ENCODE data around the gene RMND5B. TPM values are rescaled to one million over a fixed set of nuclear protein-coding genes. Genes with fewer than 3 reads are reported as not detected.
"Not testable (repeated sequence)": the region's sequence is repeated elsewhere in the genome, so short reads cannot be mapped to it uniquely, and the experiment has no call there.

RMND5B gene
- total RNA-seq, 1 experiment from 2014 or later = 17.6 TPM

- DNase-seq (ENCODE audit: low read depth) = no peak
Observed at GRCh38 chr5:178170455-178170854, 39.6 kb downstream of the RMND5B start.

DNA sequence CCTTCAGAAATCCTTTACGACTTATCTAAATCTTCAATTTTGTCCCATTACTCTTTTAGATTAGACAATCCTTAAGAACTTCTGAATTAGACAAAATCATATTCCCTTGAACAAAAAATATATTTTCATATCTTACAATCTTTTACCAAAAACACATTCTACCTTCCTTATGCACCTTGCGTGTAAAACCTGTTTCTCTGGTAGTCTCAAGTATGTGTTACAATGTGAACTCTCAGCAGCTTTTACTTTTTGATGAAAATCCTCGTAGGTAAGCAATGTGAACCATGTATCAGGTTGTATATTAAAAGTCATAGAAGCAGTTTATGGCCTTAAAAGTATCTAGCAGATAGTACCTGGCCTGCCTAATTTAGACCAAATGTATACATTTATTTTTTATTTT, 43.6 kb downstream of the RMND5B start:
- DNase-seq (ENCODE audit: low read depth) = no peak

GRCh38 chr5:178176791-178177190, 46.0 kb downstream of the RMND5B start:
- DNase-seq (ENCODE audit: low read depth) = no peak

DNA sequence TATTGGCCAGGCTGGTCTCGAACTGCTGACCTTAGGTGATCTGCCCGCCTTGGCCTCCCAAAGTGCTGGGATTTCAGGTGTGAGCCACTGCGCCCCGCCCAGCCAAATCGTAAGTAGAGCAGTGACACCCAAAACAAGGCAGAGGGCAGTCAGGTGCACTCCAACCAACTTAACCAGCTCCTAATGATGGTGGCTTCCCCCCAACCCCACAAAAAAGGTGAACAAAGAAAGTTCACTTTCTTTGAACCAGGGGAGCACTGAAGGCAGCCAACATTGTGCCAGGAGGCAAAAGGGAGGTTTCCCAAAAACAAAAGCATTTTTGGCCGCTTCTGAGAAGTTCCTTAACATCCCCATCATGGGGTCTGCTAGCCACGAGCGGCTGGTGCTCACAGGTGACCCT, 46.8 kb downstream of the RMND5B start:
- no peak for DNase-seq (ENCODE audit: low read depth)

DNA sequence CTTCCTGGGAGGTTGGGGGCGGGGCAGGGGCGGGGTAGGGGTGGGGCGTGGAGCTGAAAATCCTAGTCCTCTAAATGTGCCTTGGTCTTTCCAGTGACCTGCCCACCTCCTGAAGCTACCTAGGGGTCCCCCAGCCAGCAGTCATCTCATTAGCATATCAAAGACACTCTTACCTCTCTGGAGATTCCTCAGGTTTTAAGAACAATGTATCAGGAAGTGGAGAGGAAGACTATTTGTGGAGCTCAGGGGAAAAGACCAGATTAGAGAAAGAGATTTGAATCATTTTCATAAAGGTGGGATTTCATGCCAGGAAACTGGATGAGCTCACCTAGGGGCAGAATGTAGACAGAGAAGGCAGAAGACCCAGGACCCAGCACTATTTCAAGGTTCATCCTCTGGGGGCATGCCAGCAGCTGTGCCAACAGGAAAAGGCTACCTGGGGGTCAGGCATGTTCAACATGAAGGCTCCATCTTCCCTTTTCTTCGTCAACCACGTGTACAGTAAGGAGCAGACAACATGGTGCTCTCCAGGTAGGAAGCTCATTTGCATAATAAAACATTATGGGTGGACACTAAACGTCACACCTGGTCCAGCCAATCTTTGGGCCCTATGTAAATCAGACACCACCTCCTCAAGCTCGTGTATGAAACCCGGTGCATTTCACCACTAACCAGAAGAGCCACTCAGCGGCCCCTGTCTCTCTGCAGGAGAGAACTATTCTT, 49.5 kb downstream of the RMND5B start:
- DNase-seq (ENCODE audit: low read depth) = no peak

DNA sequence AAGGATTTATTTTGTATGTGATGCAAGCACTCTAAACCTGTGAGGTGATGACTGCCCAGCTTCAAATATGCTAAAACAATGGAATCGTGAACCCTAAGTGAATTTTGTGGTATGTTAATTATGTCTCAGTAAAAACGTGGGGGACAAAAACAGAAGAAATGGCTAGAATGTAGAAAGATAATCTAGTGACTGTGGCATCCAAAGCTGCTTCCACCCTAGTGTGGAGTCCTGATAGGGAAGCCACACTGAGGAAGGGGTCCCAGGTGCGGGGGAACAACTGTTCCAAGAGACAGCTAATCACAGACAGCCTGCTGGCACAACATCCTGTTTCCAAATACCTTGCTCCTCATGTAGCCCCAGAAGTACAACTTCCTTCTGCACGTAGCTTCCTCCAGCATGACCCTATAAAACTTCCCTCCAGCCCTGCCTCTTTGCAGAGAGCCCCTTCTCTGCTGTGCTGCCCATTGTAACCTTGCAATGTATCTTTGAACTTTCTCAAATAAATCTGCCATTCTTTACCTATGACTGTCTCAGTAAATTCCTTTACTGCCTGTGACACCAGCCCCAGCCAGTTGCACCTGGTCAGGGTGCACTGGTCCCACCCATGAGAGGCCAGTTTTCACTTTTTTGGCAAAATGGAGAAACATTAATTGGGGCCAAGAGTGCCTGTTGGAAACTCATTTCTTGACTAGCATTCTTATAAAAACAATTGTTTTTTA, 51.5 kb downstream of the RMND5B start:
- DNase-seq (ENCODE audit: low read depth) = no peak

DNA sequence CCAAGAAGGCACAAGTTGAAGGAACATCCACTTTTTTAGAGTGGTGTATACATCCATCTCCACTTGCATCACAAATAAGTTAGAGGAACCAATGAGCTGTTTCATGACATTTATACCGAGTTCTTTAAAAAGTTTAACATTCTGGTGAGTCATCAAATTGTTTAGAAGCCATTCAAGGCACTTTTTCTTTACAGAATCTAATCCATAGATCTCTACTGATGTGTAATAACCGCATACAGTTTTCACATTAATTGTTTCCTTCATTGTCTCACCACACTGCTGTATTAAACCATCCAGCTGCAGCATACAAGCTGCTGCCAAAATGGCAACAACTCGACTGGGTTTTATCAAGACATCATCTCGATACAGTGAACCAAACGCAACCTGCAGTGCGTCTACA, 55.6 kb downstream of the RMND5B start:
- DNase-seq (ENCODE audit: low read depth) = no peak

GRCh38 chr5:178187014-178187413, 56.2 kb downstream of the RMND5B start, which contains the start of gene GMCL2:
Gene GMCL2 (minus strand): TSS chr5:178187371. CDS start chr5:178187299, 72 bp downstream.
- no peak for DNase-seq (ENCODE audit: low read depth)

DNA sequence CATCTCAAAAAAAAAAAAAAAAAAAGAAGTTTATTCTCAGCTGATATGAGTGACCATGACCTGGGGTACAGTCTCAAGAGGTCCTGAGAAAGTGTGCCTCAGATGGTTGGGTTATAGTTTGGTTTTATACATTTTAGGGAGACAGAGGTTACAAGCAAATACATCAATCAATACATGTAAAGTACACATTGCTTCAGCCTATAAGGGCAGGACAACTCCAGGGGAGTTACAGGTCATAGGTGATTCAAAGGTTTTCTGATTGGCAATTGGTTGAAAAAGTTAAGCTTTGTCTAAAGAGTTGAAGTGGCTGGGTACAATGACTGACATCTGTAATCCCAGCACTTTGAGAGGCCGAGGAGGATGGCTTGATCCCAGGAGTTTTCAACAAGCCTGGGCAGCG, 58.6 kb downstream of the RMND5B start:
- no peak for DNase-seq (ENCODE audit: low read depth)

- DNase-seq (ENCODE audit: low read depth) = no peak
Observed at GRCh38 chr5:178191661-178192060, 60.8 kb downstream of the RMND5B start.

GRCh38 chr5:178192244-178192643, 61.4 kb downstream of the RMND5B start:
- DNase-seq (ENCODE audit: low read depth) = no peak

GRCh38 chr5:178192787-178193186, 62.0 kb downstream of the RMND5B start:
- no peak for DNase-seq (ENCODE audit: low read depth)

GRCh38 chr5:178193251-178193809, 62.5 kb downstream of the RMND5B start:
- no peak for DNase-seq (ENCODE audit: low read depth)

- DNase-seq (ENCODE audit: low read depth) = no peak
Observed at GRCh38 chr5:178194026-178194425, 63.2 kb downstream of the RMND5B start.

- no peak for DNase-seq (ENCODE audit: low read depth)
Observed at GRCh38 chr5:178196281-178196812, 65.5 kb downstream of the RMND5B start.

- no peak for DNase-seq (ENCODE audit: low read depth)
Observed at GRCh38 chr5:178196986-178197385, 66.2 kb downstream of the RMND5B start.

DNA sequence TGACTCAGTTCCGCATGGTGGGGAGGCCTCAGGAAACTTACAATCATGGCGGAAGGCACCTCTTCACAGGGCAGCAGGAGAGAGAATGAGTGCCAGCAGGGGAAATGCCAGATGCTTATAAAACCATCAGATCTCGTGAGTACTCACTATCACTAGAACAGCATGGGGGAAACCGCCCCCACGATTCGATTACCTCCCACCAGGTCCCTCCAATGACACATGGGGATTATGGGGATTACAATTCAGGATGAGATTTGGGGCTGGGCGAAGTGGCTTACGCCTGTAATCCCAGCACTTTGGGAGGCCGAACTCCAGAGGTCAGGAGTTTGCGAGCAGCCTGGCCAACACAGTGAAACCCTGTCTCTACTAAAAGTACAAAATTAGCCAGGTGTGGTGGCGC, 67.3 kb downstream of the RMND5B start:
- DNase-seq (ENCODE audit: low read depth) = not testable (repeated sequence)

GRCh38 chr5:178198706-178199105, 67.9 kb downstream of the RMND5B start:
- DNase-seq (ENCODE audit: low read depth) = no peak

DNA sequence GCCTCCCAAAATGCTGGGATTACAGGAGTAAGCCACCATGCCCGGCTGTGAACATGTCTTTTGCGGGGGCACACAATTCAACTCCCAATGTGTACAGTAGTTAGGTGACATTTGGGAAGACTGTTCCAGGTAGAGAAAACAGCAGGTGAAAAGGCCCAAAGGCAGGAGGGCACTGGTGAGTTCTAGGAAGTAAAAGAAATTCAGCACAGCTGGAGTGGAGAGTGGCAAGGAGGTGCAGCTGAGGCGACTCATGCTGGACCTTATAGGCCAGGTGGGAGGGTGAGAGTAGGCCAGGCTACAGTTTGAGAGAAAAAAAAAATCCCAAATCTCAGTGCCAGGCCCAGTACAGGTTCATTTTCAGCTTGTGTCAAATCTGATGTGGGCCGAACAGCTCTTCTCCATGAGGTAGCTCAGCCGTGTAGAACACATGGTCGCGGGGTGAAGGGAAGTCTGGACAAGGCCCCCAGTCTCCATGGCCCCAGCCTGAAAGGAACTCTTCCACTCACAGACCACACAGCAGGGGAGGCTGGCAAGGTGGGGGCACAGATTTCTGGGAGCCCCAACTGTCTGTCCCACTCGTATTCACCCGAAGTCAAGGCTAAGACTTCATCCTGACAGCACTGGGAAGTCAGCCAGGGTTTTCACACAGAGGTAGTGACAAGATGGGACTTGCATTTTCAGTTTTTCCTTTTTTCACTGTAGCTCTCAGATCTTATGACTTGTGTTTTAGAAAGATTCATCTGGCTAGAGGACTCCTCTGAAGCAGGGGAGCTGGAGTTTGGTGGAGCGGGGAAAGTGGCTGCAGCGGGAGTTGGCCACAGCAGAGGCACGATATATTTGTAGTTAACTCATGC, 69.0 kb downstream of the RMND5B start:
- no peak for DNase-seq (ENCODE audit: low read depth)
